GM18858 (cell line): ENCODE data around the gene CD101.

Experiments used
- ATAC-seq: cut with Tn5 transposase; IDR thresholded peaks from one replicate; pipeline ENCODE4 v1.9.1; 2021; ENCODE audit not compliant: unreplicated experiment

Gene CD101

GRCh38 chr1:117047271-117047670 lies 45.7 kb downstream of the CD101 start:
- ATAC-seq = no peak

GRCh38 chr1:117049857-117050256 lies 48.3 kb downstream of the CD101 start:
- ATAC-seq = no peak

- ATAC-seq = peak; percentile 66
These were observed 49.9 kb downstream of the CD101 start for GRCh38 chr1:117051224-117052064.

- no peak for ATAC-seq
These were observed 52.5 kb downstream of the CD101 start for GRCh38 chr1:117054068-117054467.

GRCh38 chr1:117058810-117059209 lies 57.2 kb downstream of the CD101 start:
- no peak for ATAC-seq

- no peak for ATAC-seq
These were observed 57.7 kb downstream of the CD101 start for GRCh38 chr1:117059334-117059677.

GRCh38 chr1:117059678-117060440 lies 58.3 kb downstream of the CD101 start, which contains the start of gene TTF2:
Gene TTF2 (plus strand): TSS chr1:117060326. CDS start chr1:117060347, 21 bp downstream.
- ATAC-seq = peak; percentile 94

GRCh38 chr1:117060441-117061317 lies 59.1 kb downstream of the CD101 start:
- no peak for ATAC-seq

GRCh38 chr1:117061986-117062415 lies 60.4 kb downstream of the CD101 start:
- peak; percentile 32 for ATAC-seq

- no peak for ATAC-seq
These were observed 64.8 kb downstream of the CD101 start for GRCh38 chr1:117066367-117066766.

GRCh38 chr1:117067533-117068370 lies 66.2 kb downstream of the CD101 start:
- ATAC-seq = peak; percentile 51

- no peak for ATAC-seq
These were observed 67.0 kb downstream of the CD101 start for GRCh38 chr1:117068580-117068979.

- no peak for ATAC-seq
These were observed 67.8 kb downstream of the CD101 start for GRCh38 chr1:117069220-117069844.

GRCh38 chr1:117070124-117070523 lies 68.6 kb downstream of the CD101 start:
- peak; percentile 40 for ATAC-seq

- ATAC-seq = no peak
These were observed 75.1 kb downstream of the CD101 start for GRCh38 chr1:117076648-117077047.

GRCh38 chr1:117077267-117077666 lies 75.7 kb downstream of the CD101 start:
- no peak for ATAC-seq

- ATAC-seq = no peak
These were observed 78.2 kb downstream of the CD101 start for GRCh38 chr1:117079737-117080136.

- no peak for ATAC-seq
These were observed 82.7 kb downstream of the CD101 start for GRCh38 chr1:117084231-117084630.
